IPS-15b (cell line): ENCODE results near the gene KCTD3.

ENCODE experiments used
- H3K27me3 ChIP-seq: one replicate; pipeline ENCODE4 v1.6.1; 2013; ENCODE audit warnings: low read length; ENCODE audit not compliant: control insufficient read depth, insufficient read depth
- H3K36me3 ChIP-seq: one replicate; pipeline ENCODE4 v1.6.1; 2013; ENCODE audit warnings: low read length; ENCODE audit not compliant: control insufficient read depth, insufficient read depth
- H3K4me1 ChIP-seq: one replicate; pipeline ENCODE4 v1.6.1; 2013; ENCODE audit warnings: mild to moderate bottlenecking, low read length; ENCODE audit not compliant: control insufficient read depth, insufficient read depth
- H3K4me3 ChIP-seq: one replicate; pipeline ENCODE4 v1.5.1; 2013; ENCODE audit warnings: low read depth, low read length
- H3K9ac ChIP-seq: one replicate; pipeline ENCODE4 v1.6.1; 2013; ENCODE audit warnings: low read depth, mild to moderate bottlenecking, low read length
- H3K9me3 ChIP-seq: one replicate; pipeline ENCODE4 v1.6.1; 2013; ENCODE audit warnings: mild to moderate bottlenecking, low read length; ENCODE audit not compliant: control insufficient read depth, insufficient read depth

The KCTD3 gene

DNA sequence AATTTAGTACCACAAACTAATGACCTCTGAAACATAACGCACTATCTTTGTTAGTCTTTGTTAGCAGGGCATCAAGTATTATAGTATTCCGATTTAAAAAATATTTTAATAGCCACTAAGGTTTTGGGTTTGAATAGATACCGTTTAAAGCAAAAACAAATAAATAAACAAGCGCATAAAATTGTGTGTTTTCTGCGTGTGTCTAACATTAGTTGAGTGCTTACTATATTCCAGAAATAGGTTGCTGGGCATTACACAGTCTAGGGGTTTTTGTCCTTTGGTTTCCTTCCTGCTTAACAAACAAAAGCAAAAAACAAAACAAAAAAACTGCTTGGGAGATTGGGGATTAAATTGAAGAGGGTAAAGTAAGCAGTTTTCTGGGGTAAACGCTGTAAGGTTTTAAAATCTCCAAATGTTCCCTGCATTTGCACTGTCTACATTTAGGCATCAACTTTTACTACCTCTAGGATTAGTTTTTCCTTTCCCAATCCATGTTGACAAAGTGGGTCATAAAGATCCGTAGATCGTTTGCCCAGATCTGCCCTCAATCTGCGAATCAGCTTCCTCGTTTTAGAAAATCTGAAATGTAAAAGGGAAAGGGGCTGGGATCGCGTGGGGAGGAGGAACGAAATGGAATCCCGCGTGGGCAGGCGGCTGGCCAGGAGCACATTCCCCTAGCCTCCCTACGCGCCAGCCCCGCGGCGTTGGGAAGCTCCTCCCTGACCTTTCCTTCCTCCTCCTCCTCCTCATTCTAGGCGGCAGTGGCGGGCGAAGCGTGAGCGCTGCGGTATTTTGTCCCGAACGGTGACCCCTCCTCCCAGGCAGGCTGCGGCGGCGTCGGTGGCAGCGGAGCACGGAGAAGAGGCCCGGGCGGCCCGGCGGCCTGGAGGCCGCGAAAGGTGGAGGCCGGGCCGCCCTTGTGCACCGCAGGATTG is at the start of gene KCTD3:
Gene KCTD3, plus strand, starts transcription at position 749 of the 935 bp plus-strand sequence. CDS start 382 bp downstream, outside the sequence.
- Histone ChIP-seq H3K9ac (peak within 1 kb of the TSS; percentile 82), H3K4me1 (no peaks in the 10 kb centered on the region), H3K9me3 (no peaks in the 10 kb centered on the region), H3K27me3 (no peaks in the 10 kb centered on the region), H3K36me3 (no peaks in the 10 kb centered on the region), H3K4me3 (peak within 1 kb of the TSS; percentile 75)

DNA sequence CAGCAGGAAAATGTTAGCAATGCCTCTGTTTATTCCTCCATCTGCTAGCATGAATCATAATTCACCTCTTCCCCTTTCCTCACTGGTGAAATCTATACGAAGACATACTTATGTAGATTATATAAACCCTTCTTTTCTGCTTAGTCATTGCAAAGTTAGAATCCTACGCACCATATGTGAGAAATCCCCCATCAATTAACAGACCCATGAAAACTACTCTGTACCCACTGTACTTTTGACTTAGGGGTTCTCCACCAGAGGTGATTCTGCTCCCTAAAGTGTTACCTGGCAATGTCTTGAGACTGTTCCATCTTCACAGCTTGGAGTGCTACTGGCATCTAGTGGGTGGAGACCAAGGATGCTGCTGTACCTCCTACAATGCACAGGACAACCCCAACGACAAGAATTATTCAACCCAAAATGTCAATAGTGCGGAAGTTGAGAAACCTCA is 49.6 kb upstream of the KCTD3 start:
- Histone ChIP-seq H3K4me1 (no peaks in the 10 kb centered on the region), H3K9me3 (no peaks in the 10 kb centered on the region), H3K36me3 (no peaks in the 10 kb centered on the region), H3K9ac (no peak overlapping the region), H3K4me3 (no peak overlapping the region), H3K27me3 (no peaks in the 10 kb centered on the region)

GRCh38 chr1:215518594-215518993 is 48.5 kb upstream of the KCTD3 start:
- Histone ChIP-seq H3K36me3 (no peaks in the 10 kb centered on the region), H3K27me3 (no peaks in the 10 kb centered on the region), H3K9ac (no peak overlapping the region), H3K4me1 (no peaks in the 10 kb centered on the region), H3K9me3 (no peaks in the 10 kb centered on the region), H3K4me3 (no peak overlapping the region)

- H3K4me1 ChIP-seq, result no peaks in the 10 kb centered on the region
- no peaks in the 10 kb centered on the region for H3K27me3 ChIP-seq
- no peak overlapping the region for H3K4me3 ChIP-seq
- H3K9ac ChIP-seq, result no peak overlapping the region
- H3K9me3 ChIP-seq, result no peaks in the 10 kb centered on the region
- no peaks in the 10 kb centered on the region for H3K36me3 ChIP-seq
Observed at GRCh38 chr1:215521279-215521678, 45.8 kb upstream of the KCTD3 start.

DNA sequence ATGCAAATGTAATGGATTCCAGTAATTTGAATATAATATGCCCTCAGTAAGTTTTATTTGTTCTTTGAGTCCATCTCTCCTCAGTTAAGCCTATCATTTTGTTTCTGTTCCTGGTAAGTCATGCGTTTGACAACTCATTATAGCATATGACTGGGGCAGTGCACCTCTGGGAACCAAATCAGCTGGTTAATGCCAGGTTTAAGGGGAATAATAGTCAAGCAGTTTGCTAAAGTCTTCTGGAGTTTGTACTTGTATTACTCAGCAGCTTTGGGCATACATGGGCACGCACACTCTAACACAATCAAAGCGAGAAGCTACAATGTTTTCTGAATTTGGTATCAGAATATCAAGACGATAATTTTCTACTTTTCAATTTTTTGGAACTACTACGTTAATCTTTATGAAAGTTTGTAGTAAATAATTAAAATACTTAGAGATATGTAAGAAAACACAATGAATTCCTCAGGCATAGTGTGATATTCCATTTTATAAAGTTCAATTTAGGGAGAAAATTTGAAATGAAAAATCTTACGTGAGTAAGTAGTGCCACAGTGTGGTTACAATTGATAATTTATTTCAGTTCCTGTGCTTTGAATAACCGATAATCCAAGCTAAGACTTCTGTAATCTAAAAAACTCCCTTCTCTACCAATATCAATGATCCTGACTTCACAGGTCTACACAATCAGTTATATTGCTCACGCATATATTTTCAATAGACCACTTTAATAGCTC is 43.8 kb upstream of the KCTD3 start:
- no peaks in the 10 kb centered on the region for H3K27me3 ChIP-seq
- no peak overlapping the region for H3K9ac ChIP-seq
- no peaks in the 10 kb centered on the region for H3K4me1 ChIP-seq
- no peaks in the 10 kb centered on the region for H3K9me3 ChIP-seq
- H3K4me3 ChIP-seq, result no peak overlapping the region
- no peaks in the 10 kb centered on the region for H3K36me3 ChIP-seq

- Histone ChIP-seq H3K36me3 (no peaks in the 10 kb centered on the region), H3K27me3 (no peaks in the 10 kb centered on the region), H3K9ac (no peak overlapping the region), H3K4me3 (no peak overlapping the region), H3K4me1 (no peaks in the 10 kb centered on the region), H3K9me3 (no peaks in the 10 kb centered on the region)
Observed at GRCh38 chr1:215523906-215524305, 43.2 kb upstream of the KCTD3 start.

DNA sequence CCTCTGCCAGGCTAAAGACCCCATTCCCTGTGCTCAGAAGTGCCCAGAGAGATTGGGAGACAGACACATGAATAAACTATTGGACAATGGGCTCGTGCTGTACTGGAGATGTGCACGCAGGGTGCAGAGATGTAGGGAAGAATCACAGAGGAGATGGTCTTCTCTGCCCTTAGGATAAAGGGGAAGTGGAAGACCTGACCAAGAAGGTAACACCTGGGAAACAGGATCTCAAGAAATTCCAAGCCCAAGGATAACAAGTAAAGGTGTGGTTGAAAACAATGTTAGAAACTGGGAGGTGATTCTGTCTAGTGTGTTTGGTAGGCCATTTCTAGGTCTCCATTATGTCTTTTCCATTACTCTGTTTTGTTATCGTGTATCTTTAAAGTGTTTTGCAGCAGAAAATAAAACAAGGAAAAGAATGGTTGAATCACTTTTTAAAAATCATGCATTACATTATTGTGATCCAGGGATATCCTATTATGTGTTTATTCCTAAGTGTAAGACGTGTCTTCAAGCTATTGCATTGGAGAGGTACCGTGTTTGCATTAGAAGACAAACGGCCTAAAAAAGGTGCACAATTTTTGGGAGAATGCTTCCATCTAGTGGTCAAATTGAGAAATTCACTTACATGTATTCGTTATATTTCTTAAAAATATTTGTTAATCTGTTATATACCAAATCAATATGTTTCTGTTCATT is 40.8 kb upstream of the KCTD3 start:
- Histone ChIP-seq H3K9me3 (no peaks in the 10 kb centered on the region), H3K27me3 (no peaks in the 10 kb centered on the region), H3K4me3 (no peak overlapping the region), H3K36me3 (no peaks in the 10 kb centered on the region), H3K4me1 (no peaks in the 10 kb centered on the region), H3K9ac (no peak overlapping the region)

DNA sequence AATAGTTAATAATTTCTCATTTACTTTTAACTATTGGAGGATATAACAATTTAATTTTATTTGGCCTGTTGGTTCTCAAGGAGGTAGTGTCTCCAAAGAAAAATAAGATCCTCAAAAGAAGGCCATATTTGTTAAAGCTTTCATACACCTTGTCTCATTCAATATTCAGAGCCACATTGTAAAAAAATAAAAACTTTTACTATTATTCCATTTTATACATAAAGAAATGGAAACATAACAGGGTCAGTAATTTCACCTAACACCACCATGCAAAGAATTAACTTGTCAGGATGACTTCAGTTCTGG is 40.3 kb upstream of the KCTD3 start:
- Histone ChIP-seq H3K27me3 (no peaks in the 10 kb centered on the region), H3K9ac (no peak overlapping the region), H3K4me3 (no peak overlapping the region), H3K4me1 (no peaks in the 10 kb centered on the region), H3K36me3 (no peaks in the 10 kb centered on the region), H3K9me3 (no peaks in the 10 kb centered on the region)

DNA sequence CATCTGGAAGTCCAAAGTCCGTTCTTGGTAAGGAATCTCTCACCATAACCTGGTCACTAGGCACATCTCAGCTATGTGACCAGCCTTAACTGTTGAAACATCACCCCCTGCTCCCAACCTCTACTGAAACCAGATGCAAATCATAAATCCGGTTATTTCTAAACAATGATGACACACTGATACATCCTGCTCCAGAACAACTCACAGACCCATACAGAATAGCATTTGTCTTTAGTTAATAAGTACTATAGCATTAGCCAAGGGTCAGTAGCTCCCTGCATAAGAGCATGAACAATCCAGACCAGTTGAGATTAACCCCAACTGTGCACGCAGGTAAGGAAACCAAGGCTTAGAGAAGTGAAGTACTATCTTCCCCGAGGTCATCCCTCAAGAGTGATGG is 38.0 kb upstream of the KCTD3 start:
- Histone ChIP-seq H3K4me1 (no peaks in the 10 kb centered on the region), H3K4me3 (no peak overlapping the region), H3K9ac (no peak overlapping the region), H3K36me3 (no peaks in the 10 kb centered on the region), H3K27me3 (no peaks in the 10 kb centered on the region), H3K9me3 (no peaks in the 10 kb centered on the region)

- no peak overlapping the region for H3K4me3 ChIP-seq
- no peaks in the 10 kb centered on the region for H3K27me3 ChIP-seq
- no peaks in the 10 kb centered on the region for H3K9me3 ChIP-seq
- H3K4me1 ChIP-seq, result no peaks in the 10 kb centered on the region
- H3K9ac ChIP-seq, result no peak overlapping the region
- H3K36me3 ChIP-seq, result no peaks in the 10 kb centered on the region
Observed at GRCh38 chr1:215529571-215529970, 37.5 kb upstream of the KCTD3 start.

DNA sequence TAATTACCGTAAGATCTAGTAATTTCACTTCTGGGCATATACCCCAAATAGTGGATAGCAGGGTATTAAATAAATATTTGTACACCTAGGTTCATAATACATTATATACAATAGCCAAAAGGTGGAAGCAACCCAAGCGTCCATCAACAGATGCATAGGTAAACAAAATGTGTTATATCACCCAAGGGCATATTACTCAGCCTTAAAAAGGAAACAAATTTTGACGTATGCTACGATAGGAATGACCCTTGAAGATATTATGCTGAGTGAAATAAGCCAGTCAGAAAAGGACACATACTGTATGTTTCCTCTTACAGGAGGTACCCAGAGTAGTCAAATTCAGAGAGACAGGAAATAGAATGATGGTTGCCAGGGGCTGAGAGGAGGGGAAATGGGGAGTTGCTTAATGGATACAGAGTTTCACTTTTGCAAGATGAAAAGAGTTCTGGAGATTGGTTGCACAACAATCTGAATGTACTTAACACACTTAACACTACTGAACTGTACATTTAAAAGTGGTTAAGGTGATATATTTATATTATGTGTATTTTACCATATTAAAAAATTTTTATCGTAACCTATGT is 36.6 kb upstream of the KCTD3 start:
- no peaks in the 10 kb centered on the region for H3K36me3 ChIP-seq
- no peak overlapping the region for H3K9ac ChIP-seq
- no peaks in the 10 kb centered on the region for H3K27me3 ChIP-seq
- no peak overlapping the region for H3K4me3 ChIP-seq
- H3K9me3 ChIP-seq, result no peaks in the 10 kb centered on the region
- H3K4me1 ChIP-seq, result no peaks in the 10 kb centered on the region
